Esophagus squamous epithelium (tissue), 4 donors: ENCODE results near the gene ATP2B2.

ENCODE experiments used
- CTCF ChIP-seq, 6 experiments: fragments of 450-650 bp in 4 of 6; fragments of 200-600 bp in 2 of 6; sonication (generic) in 2 of 6; IDR thresholded peaks; one replicate each; pipeline ENCODE4 v1.5.1; 2016 to 2019; ENCODE audit warnings: antibody characterized with exemption in 6 of 6, mild to moderate bottlenecking in 4 of 6, moderate library complexity in 4 of 6
- POLR2A ChIP-seq, 4 donors: fragments of 450-650 bp; IDR thresholded peaks; one replicate each; pipeline ENCODE4 v1.6.1; 2017; ENCODE audit warnings: antibody characterized with exemption in 4 of 4, mild to moderate bottlenecking in 4 of 4, moderate library complexity in 3 of 4

GRCh38 chr3:10470120-10471053 lies 35.0 kb downstream of the ATP2B2 start:
- TF ChIP-seq CTCF (IDR thresholded peaks at IDR 0.05): no peak
- TF ChIP-seq POLR2A (IDR thresholded peaks at IDR 0.05): no peak
